Fibroblast of lung (primary cell): ENCODE measurements around the gene ARMH2.

Source experiments
- EZH2 ChIP-seq: IDR thresholded peaks from 2 replicates; pipeline ENCODE4 v1.5.1; 2012; ENCODE audit warnings: low read length, control low read depth, mild to moderate bottlenecking; ENCODE audit errors: missing control alignments
- TF ChIP-seq, protein P1 (sequence below), 2 donors: IDR thresholded peaks in 1 of 2; conservative IDR thresholded peaks in 1 of 2; 1 replicate in 1 of 2; 2 replicates in 1 of 2; pipeline ENCODE4 v1.5.1; 2011 to 2012; ENCODE audit warnings: low read length in 2 of 2, control low read depth in 1 of 2, inconsistent platforms in 1 of 2, low read depth in 1 of 2, mild to moderate bottlenecking in 1 of 2

DNA sequence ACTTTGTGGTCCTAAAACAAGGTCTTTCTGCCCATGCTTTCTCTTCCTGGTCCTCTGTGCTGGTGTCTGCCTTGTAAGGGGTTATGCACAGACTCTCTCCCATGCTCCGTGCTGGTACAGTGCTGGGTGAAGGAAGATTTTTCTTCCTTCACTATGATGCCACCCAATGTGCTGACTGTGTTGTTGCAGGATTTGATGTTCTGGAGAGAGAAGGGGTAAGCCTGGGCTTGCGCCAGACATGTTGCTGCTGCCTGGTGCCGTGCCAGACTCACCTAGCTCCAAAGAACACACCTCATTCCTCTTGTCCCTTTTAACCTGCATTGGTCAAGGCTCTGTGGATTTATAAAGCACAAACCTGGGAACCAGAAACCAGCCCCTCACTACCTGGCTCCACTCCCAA lies 28.4 kb upstream of the ARMH2 start:
- TF ChIP-seq, protein P1, sequence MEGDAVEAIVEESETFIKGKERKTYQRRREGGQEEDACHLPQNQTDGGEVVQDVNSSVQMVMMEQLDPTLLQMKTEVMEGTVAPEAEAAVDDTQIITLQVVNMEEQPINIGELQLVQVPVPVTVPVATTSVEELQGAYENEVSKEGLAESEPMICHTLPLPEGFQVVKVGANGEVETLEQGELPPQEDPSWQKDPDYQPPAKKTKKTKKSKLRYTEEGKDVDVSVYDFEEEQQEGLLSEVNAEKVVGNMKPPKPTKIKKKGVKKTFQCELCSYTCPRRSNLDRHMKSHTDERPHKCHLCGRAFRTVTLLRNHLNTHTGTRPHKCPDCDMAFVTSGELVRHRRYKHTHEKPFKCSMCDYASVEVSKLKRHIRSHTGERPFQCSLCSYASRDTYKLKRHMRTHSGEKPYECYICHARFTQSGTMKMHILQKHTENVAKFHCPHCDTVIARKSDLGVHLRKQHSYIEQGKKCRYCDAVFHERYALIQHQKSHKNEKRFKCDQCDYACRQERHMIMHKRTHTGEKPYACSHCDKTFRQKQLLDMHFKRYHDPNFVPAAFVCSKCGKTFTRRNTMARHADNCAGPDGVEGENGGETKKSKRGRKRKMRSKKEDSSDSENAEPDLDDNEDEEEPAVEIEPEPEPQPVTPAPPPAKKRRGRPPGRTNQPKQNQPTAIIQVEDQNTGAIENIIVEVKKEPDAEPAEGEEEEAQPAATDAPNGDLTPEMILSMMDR (conservative IDR thresholded peaks at IDR 0.05 in 1 of 2, IDR thresholded peaks at IDR 0.05 in 1 of 2; ENCODE audit: low read depth in 1 of 2, low read length in 2 of 2): no peak
- TF ChIP-seq EZH2: no peak
